C4-2B (cell line): ENCODE data around the gene SNX24.

Experiments used
- CTCF ChIP-seq: fragments of 450-650 bp; conservative IDR thresholded peaks from 2 replicates; pipeline ENCODE4 v1.5.1; 2017; ENCODE audit warnings: mild to moderate bottlenecking
- ZFX ChIP-seq: fragments of 450-650 bp; IDR thresholded peaks from 2 replicates; pipeline ENCODE4 v1.6.1; 2017

GRCh38 chr5:122940890-122941289 lies 95.5 kb downstream of the SNX24 start:
- TF ChIP-seq CTCF (no peak), ZFX (no peak)
